ENCODE data around the gene KMT2E.

- TF ChIP-seq POLR2AphosphoS5 (IDR thresholded peaks at IDR 0.05; ENCODE audit: borderline replicate concordance, low read depth, low read length) (no peak), EZH2 (IDR thresholded peaks at IDR 0.05) (no peak), FOXP2 (optimal IDR thresholded peaks at IDR 0.05; ENCODE audit: control extremely low read depth, extremely low read length, insufficient read depth) (no peak)
Measured at GRCh38 chr7:104973227-104973626, 40.8 kb upstream of the KMT2E start.

All from SK-N-MC (cell line).